ENCODE results near the gene REPIN1.

- no peak for TF ChIP-seq CTCF (IDR thresholded peaks at IDR 0.05)
- no peak for TF ChIP-seq EZH2 (IDR thresholded peaks at IDR 0.05; ENCODE audit: borderline replicate concordance, insufficient read depth, low read depth, low read length, poor library complexity, severe bottlenecking)
Measured at GRCh38 chr7:150340024-150340749, 28.4 kb upstream of the REPIN1 start.
